Nucleus accumbens (tissue), 56 donors: Measurements from ENCODE around the gene SPOUT1.
"Not testable (repeated sequence)": the region's sequence is repeated elsewhere in the genome, so short reads cannot be mapped to it uniquely, and the experiment has no call there.

Experiments used
- DNase-seq, 56 donors: peaks; one replicate each; lab custom pipeline; 2025; lab: John Stamatoyannopoulos, UW

The SPOUT1 gene, protein sequence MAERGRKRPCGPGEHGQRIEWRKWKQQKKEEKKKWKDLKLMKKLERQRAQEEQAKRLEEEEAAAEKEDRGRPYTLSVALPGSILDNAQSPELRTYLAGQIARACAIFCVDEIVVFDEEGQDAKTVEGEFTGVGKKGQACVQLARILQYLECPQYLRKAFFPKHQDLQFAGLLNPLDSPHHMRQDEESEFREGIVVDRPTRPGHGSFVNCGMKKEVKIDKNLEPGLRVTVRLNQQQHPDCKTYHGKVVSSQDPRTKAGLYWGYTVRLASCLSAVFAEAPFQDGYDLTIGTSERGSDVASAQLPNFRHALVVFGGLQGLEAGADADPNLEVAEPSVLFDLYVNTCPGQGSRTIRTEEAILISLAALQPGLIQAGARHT

DNA sequence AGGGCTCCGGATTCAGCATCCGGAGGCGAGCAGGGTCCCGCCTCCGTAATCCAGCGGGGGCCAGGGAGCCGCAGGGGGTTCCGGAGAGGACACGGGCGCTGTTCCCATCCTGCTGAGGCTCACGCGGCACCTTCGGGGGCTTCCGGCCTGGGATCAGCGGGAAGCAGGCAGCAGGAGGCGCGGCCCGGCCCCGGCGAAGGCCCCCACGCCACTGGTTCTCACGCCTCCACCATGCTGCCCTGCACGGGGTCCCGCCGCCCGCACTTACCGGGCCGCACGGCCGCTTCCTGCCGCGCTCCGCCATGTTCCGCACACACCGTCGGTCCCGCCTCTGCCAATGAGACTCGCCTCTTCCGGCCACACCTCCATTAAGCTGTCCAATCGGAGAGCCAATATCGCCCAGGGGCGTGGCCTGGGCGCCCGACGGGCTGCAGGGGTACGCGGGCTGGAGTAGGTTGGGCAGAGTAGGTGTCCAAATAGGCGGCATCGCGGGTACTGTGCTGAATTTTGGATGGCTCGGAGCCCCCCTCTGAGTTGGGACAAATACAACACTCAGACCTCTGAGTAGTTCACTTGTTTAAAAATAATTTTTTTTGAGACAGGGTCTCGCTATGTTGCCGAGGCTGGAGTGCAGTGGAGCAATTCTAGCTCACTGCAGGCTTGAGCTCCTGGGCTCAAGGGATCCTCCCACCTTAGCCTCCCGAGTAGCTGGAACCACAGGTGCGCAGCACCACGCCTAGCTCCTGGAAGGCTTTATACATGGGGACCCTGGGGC, at the start of gene SPOUT1:
Gene SPOUT1 (minus strand): TSS at position 318 of the 775 bp plus-strand sequence. CDS start 14 bp downstream, at position 304.
- DNase-seq, result peak; percentile 56 to 95 (median 89)

DNA sequence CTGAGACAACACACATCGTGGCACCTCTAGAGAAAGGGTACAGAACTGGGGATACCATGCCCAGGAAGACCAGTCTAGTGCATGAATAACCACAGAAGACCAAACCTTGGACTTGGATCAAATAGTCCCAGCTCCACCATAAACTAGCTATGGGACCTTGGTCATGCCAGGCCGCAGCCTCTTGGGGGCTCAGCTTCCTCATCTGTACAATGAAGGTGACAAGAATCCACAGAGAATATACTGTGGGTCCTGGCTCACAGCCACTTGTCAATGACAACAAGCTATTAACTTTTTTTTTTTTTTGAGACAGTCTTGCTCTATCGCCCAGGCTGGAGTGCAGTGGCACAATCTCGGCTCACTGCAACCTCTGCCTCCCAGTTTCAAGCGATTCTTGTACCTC, 48.3 kb upstream of the SPOUT1 start:
- DNase-seq, result no peak

DNA sequence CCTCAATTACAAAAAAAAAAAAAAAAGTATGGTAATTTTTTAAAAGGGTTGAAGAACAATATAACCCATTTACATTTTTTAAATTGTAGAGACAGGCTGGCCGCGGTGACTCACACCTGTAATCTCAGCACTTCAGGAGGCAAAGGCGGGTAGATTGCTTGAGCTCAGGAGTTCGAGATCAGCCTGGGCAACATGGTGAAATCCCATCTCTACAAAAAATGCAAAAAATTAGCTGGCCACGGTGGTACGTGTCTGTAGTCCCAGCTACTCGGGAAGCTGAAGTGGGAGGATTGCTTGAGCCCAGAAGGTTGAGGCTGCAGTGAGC, 41.3 kb upstream of the SPOUT1 start:
- not testable (repeated sequence) for DNase-seq

DNA sequence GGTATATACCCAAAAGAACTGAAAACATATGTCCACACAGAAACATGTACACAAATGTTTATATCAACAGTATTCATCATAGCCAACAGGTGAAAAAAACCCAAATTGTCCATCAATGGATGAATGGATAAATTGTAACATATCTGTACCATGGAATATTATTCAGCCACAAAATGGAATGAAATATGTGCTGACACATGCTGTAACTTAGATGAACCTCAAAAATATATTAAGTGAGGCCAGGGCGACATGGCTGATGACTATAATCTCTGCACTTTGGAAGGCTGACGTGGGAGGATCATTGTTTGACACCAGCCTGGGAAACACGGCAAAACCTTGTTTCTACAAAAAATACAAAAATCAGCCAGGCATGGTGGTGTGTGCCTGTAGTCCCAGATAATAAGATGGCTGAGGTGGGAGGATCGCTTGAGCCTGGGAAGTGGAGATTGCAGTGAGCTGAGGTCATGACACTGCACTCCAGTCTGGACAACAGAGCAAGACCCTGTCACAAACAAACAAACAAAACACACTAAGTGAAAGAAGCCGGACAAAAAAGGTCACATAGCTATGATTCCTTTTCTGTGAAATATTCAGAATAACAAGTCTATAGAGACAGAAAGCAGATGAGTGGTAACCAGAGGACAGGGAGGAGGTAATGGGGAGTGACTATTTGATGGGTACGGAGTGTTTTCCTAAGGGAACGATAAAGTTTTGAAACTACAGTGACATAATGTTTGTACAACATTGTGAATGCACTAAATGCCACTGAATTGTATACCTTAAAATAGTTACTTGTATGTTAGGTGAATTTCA, 40.7 kb upstream of the SPOUT1 start:
- DNase-seq, result peak in 1 of 56 donors; percentile 12

DNA sequence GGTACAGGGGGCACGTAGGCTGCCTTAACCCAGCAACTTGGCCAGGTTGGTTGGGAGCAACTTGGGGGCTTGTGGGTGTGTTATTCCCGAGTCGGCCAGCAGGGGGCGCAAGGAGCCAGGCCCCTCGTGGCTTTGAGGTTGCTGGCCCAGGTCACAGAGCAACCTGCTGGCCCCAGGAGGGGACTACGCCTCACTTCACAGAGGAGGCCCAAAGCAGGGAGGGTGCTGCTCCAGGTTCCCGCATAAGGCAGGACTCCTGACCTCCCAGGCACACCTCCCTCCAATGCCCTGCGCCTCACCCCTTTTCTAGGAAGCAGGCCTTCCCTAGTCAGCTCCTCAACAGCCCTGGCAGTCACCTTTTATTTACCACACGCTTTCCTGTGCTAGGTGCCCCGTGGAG, 34.1 kb upstream of the SPOUT1 start:
- DNase-seq, result peak in 40 of 56 donors; percentile 16 to 73 (median 35)

DNA sequence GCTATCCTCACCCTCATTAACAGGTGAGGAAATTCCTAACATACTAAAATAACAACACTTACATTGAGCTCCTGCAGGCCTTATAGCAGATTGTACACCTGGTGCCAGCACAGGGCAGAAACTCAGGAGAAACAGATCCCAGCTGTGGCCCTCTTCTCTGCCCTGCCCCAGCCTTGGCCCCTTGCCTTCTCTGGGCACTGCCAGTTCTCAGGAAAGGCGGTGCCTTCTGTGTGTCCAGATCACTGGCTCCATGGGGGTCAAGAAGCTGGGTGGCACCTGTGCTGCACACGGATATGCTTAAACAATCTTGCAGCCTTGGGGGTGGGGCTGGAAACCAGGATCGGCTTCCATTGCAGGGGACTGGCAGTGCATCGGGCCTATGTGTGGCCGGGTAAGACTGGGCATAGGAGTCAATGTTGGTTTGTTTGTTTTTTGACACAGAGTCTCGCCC, 32.8 kb upstream of the SPOUT1 start:
- peak in 1 of 56 donors; percentile 38 for DNase-seq

DNA sequence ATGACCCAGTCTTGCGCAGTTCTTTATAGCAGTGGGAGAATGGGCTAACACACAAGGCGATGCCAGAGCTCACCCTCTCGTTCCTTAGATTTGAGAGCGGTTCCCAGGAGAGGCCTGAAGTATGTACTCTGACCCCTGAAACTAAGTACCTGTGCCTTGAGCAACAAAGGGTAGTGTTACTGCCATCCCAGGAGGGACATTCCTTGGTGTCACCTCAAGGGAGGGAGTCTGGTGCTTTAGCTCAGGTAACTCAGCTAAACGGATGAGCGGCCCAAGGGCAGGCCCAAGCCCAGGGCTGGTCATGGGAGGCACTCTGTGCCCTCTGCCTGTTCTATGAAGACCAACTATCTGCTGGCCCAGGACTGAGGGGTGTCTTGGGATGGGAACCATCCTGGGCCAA, 31.9 kb upstream of the SPOUT1 start:
- no peak for DNase-seq

DNA sequence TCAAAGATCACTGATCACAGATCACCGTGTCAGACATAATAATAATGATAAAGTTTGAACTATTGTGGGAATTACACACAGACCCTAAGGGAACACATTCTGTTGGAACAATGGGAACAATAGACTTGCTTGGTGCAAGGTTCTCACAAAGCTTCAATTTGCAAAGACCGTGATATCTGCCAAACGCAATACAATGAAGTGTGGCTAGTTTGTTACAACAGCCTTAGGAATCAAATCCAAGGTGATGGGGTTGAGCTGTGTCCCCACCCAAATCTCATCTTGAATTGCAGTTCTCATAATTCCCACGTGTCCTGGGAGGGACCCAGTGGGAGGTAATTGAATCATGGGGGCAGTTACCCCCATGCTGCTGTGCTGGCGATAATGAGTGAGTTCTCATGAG, 31.3 kb upstream of the SPOUT1 start:
- DNase-seq, result no peak

DNA sequence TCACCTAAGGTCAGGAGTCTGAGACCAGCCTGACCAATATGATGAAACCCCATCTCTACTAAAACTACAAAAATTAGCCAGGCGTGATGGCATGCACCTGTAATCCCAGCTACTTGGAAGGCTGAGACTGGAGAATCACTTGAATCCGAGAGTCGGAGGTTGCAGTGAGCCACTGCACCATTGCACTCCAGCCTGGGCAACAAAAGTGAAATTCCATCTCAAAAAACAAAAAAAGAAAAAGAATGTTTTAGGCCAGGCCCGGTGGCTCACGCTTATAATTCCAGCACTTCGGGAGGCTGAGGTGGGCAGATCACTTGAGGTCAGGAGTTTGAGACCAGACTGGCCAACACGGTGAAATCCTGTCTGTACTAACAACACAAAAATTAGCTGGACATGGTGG, 28.9 kb upstream of the SPOUT1 start:
- DNase-seq, result not testable (repeated sequence)

DNA sequence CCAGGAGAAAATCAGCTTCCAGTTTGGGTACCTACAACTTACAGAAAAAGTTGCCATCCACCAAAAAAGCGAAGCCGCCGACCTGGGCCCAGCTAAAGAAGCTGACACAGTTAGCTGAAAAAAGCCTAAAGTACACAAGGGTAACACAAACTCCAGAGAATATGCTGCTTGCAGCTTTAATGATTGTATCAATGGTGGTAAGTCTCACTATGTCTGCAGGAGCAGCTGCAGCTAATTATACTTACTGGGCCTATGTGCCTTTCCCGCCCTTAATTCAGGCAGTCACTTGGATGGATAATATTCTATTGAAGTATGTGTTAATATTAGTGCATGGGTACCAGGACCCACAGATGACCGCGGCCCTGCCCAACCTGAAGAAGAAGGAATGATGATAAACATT, 24.9 kb upstream of the SPOUT1 start:
- DNase-seq, result not testable (repeated sequence)

DNA sequence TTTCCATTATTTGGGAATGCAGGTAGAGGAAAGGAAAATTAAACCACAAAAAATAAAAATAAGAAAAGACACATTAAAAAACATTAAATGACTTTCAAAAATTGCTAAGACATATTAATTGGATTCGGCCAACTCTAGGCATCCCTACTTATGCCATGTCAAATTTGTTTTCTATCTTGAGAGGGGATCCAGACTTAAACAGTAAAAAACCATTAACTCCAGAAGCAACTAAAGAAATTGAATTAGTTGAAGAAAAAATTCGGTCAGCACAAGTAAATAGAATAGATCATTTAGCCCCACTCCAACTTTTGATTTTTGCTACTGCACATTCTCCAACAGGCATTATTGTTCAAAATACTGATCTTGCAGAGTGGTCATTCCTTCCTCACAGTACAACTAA, 23.1 kb upstream of the SPOUT1 start:
- not testable (repeated sequence) for DNase-seq

DNA sequence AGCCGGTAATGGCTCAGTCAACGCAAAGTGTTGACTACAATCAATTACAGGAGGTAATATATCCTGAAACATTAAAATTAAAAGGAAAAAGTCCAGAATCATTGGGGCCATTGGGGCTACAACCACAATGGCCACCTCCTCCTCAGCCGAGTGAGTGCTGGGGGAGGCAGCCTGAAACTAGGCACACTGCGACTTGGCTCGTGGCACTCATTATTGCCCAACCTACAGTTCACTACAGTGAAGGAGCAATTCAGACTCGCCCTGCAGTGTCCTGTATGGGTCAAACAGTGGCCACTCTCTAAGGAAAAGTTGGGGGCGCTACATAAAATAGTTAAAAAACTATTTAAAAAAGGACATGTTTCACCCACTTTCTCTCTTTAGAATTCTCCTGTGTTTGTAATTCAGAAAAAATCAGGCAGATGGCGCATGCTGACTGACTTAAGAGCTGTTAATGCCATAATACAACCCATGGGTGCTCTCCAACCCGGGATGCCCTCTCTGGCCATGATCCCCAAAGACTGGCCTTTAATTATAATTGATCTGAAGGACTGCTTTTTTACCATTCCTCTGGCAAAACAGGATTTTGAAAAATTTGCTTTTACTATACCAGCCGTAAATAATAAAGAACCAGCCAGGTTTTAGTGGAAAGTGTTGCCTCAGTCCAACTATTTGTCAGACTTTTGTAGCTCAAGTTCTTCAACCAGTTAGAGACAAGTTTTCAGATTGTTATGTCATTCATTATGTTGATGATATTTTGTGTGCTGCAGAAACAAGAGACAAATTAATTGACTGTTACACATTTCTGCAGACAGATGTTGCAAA, 22.4 kb upstream of the SPOUT1 start:
- DNase-seq, result peak in 20 of 56 donors; percentile 2 to 64 (median 25)

DNA sequence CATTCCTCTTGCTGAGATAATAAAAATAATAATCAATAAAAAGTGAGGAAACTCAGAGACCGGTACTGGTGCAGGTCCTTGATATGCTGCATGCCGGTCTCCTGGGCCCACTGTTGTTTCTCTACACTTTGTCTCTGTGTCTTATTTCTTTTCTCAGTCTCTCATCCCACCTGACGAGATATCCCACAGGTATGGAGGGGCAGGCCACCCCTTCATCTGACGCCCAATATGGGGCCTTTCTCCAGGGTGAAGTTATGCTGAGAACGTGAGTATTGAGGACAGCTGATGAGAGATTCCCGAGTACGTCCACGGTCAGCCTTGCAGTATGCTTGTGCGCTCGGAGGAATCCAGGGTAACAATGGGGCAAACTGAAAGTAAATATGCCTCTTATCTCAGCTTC, 21.4 kb upstream of the SPOUT1 start:
- DNase-seq, result not testable (repeated sequence)

DNA sequence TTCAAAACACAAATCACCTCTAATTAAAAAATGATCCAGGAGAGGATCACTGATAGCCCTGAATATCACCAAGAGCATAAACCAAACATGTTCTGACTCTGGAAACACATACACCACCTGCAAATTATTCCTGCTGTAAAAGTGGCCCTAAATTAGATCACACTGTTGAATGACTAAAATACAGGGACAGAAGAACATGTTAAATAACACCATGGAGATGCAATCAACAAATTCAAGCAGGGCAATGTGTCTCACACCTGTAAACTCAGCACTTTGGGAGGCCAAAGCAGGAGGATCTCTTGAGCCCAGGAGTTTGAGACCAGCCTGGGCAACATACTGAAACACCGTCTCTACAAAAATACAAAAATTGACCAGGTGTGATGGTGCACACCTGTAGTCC, 18.2 kb upstream of the SPOUT1 start:
- no peak for DNase-seq

DNA sequence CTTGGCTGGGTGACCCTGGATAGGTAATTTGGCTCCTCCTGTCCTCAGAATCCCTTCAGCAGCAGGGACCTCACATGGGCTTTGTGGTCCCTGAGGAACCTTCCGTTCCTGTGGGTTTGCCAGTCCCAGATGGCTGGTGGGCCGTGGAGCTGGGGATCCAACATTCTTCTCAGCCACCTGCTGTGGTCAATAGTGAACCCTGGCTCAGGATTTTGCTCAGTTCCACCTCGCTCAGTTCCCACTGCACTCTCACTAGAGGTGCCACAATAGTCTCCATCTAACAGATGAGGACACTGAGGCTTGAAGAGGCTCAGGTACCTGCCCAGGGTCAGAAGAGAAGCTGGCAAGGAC, 17.1 kb upstream of the SPOUT1 start:
- no peak for DNase-seq

DNA sequence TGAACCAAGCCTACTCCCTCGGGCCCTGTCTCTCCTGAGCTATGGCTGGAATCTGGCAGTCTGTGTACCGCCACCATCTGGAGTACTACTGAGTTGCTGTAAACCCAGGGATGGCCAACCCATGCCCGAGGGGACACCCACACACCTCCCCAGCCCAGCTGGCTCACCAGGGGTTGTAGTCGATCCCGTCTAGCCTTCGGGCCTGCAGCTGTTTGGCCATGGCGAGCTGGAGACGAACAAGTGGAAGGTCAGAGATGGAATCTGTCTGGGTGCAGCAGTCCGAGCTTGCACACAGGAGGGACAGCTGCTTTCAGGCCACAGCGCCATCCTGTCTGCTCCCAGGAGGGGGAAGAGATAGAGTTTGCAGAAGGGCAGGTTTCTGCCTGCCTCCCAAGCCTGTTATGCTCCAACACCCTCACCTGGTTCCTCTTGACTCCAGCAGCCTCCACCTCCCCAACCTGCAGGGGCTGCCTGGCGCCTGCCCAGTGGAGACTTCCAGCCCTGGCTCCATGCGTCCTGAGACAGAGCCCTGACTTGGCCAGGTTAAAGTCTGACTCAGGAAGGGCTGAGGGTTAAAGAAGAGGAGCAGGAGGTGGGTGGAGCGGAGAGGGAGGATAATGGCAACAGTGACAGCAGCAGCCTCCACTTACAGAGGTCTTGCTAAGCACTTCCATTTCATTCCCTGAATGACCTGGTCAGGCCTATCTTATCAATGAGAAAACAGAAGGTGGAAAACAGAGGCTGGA, 15.8 kb upstream of the SPOUT1 start:
- no peak for DNase-seq

DNA sequence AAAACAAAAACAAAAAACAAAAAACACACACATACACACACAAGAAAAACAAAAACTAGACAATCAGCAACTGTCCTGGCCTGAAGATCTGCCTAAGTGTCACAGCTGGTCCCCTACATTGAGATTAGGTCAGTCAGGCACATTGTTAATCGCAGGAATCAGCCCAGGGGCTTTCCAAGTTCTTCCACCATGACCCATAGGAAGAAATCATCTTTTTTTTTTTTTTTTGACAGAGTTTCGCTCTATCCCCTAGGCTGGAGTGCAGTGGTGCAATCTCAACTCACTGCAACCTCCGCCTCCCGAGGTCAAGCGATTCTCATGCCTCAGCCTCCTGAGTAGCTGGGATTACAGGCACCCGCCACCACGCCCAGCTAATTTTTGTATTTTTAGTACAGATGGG, 13.6 kb upstream of the SPOUT1 start:
- DNase-seq, result not testable (repeated sequence)

DNA sequence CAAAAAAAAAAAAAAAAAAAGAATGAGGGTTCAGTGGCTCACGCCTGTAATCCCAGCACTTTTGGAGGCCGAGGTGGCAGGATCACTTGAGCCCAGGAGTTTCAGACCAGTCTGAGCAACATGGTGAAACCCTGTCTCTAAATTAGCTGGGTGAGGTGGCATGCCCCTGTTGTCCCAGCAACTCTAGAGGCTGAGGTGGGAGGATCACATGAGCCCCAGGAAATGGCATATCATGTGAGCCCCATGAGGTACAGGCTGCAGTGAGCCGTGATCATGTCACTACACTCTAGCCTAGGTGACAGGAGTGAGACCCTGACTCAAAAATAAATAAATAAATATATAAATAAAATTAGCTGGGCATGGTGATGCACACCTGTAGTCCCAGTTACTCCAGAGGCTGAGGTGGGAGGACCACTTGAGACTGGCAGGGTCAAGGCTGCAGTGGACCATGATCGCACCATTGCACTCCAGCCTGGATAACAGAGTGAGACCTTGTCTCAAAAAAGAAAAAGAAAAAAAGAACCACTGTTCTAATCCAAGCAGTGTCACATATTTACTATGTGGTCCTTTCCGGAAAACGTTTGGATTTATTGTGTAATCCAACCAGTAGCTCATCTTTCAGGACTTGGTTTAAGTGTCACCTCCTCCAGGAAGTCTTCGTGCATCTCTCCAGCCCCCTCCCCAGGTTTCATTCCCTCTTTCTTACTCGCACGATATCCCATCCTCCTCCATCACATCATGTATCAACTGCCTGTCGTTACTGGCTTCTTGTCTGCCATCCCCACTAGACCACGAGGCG, 12.3 kb upstream of the SPOUT1 start:
- DNase-seq, result no peak

DNA sequence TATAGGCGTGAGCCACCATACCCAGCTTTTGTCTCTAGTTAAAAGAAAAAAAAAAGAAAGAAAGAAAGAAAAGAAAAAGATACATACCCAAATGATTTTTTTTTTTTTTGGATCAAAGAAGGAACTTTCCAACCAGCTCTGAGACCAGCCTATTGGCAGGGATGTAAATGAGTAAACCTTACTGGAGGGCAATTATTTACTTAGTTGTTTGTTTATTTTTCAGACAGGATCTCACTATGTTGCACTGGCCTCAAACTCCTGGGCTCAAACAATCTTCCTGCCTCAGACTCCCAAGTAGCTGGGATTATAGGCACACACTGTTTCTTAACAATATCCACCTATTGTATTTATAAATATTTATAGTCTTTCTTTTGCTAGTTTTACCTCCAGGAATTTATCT, 10.9 kb upstream of the SPOUT1 start:
- DNase-seq, result no peak
